Measurements from ENCODE around the gene HIRIP3. TPM values are rescaled to one million over a fixed set of nuclear protein-coding genes. Genes with fewer than 3 reads are reported as not detected.

HIRIP3 gene
- total and polyA plus RNA-seq, 2 of the 13 experiments (the other 11 are each of a cell fraction or from before 2014, with no cell fraction given), result 12.6 to 17.2 TPM

- no peak for TF ChIP-seq ZNF512 (CRISPR knock-in tag; IDR thresholded peaks at IDR 0.05)
- TF ChIP-seq MYNN (CRISPR knock-in tag; IDR thresholded peaks at IDR 0.05; ENCODE audit: low read depth), result no peak
- TF ChIP-seq SOX13 (IDR thresholded peaks at IDR 0.05), result no peak
- TF ChIP-seq SOX13 (CRISPR knock-in tag; conservative IDR thresholded peaks at IDR 0.05 in 1 of 2, IDR thresholded peaks at IDR 0.05 in 1 of 2), result 0 out of 4 replicates have a peak, but pooled peaks of 1 of the 2 experiments have one; percentile 27
- peak; percentile 49 for TF ChIP-seq PATZ1 (CRISPR knock-in tag; IDR thresholded peaks at IDR 0.05)
- no peak for TF ChIP-seq PCBP2 (optimal IDR thresholded peaks at IDR 0.05; ENCODE audit: low read depth, low read length, poor library complexity, severe bottlenecking)
- TF ChIP-seq ZNF615 (CRISPR knock-in tag; IDR thresholded peaks at IDR 0.05; ENCODE audit: borderline replicate concordance), result no peak
- no peak for TF ChIP-seq NFIC (IDR thresholded peaks at IDR 0.05; ENCODE audit: low read length)
- TF ChIP-seq HNRNPH1 (optimal IDR thresholded peaks at IDR 0.05; ENCODE audit: low read depth, low read length), result no peak
- TF ChIP-seq POGZ (CRISPR knock-in tag; IDR thresholded peaks at IDR 0.05), result no peak
- TF ChIP-seq KLF12 (CRISPR knock-in tag; IDR thresholded peaks at IDR 0.05; ENCODE audit: borderline replicate concordance), result no peak
- no peak for TF ChIP-seq FOXK2 (IDR thresholded peaks at IDR 0.05)
- no peak for TF ChIP-seq RELA (CRISPR knock-in tag; IDR thresholded peaks at IDR 0.05)
- no peak for TF ChIP-seq NR3C1 (CRISPR knock-in tag; IDR thresholded peaks at IDR 0.05)
- TF ChIP-seq RFX3 (CRISPR knock-in tag; IDR thresholded peaks at IDR 0.05), result no peak
- no peak for TF ChIP-seq SMYD3 (CRISPR knock-in tag; IDR thresholded peaks at IDR 0.05)
- TF ChIP-seq ZNF777 (CRISPR knock-in tag; IDR thresholded peaks at IDR 0.05), result no peak
- no peak for TF ChIP-seq SRSF9 (IDR thresholded peaks at IDR 0.05; ENCODE audit: borderline replicate concordance, insufficient read depth, low read depth, low read length, poor library complexity, severe bottlenecking)
- no peak for TF ChIP-seq CEBPB (IDR thresholded peaks at IDR 0.05; ENCODE audit: borderline replicate concordance, low read depth, low read length)
- no peak for TF ChIP-seq ZSCAN12 (CRISPR knock-in tag; IDR thresholded peaks at IDR 0.05)
- TF ChIP-seq MYC (CRISPR knock-in tag; IDR thresholded peaks at IDR 0.05; ENCODE audit: borderline replicate concordance), result no peak; the same call in 1 of the 2 replicates
- 0 out of 2 replicates have a peak, but pooled peaks have one; percentile 45 for TF ChIP-seq HOXA5 (CRISPR knock-in tag; IDR thresholded peaks at IDR 0.05)
- TF ChIP-seq CC2D1A (CRISPR knock-in tag; IDR thresholded peaks at IDR 0.05), result no peak
- no peak for TF ChIP-seq STAG1 (CRISPR knock-in tag; IDR thresholded peaks at IDR 0.05)
- TF ChIP-seq ZNF883 (CRISPR knock-in tag; IDR thresholded peaks at IDR 0.05; ENCODE audit: not compliant biosample characterization), result no peak
- TF ChIP-seq RFXAP (CRISPR knock-in tag; IDR thresholded peaks at IDR 0.05; ENCODE audit: borderline replicate concordance), result no peak
- TF ChIP-seq IRX3 (CRISPR knock-in tag; IDR thresholded peaks at IDR 0.05; ENCODE audit: borderline replicate concordance, low read depth), result no peak
- no peak for TF ChIP-seq CHD4 (IDR thresholded peaks at IDR 0.05; ENCODE audit: borderline replicate concordance, low read length)
- no peak for TF ChIP-seq FOXP1 (IDR thresholded peaks at IDR 0.05)
- no peak for TF ChIP-seq FOXP1 (CRISPR knock-in tag; IDR thresholded peaks at IDR 0.05)
- TF ChIP-seq STAT5B (CRISPR knock-in tag; IDR thresholded peaks at IDR 0.05), result no peak
Measured at GRCh38 chr16:30028438-30029076, 33.1 kb upstream of the HIRIP3 start (continued).

Data from HepG2 (cell line).